ENCODE results near the gene STXBP6. TPM values are rescaled to one million over a fixed set of nuclear protein-coding genes. Genes with fewer than 3 reads are reported as not detected.

STXBP6 gene
- total RNA-seq, 1 donor from 2014 or later: 29.4 TPM

- H3K27me3 ChIP-seq (ENCODE audit: low read depth): no peaks in the 10 kb centered on the region
- no peaks in the 10 kb centered on the region for H3K36me3 ChIP-seq
- TF ChIP-seq CTCF (IDR thresholded peaks at IDR 0.05): no peak
- intact Hi-C loops (cut with DNase I): no loop called here
- peaks cover 21% of the 10 kb centered on the region for H3K4me1 ChIP-seq
- H3K4me3 ChIP-seq: no peak overlapping the region
- ATAC-seq (no peak), DNase-seq (no peak)
- H3K9me3 ChIP-seq: no peaks in the 10 kb centered on the region
- H3K27ac ChIP-seq: no peak overlapping the region
Observed at GRCh38 chr14:25006031-25006430, 43.9 kb downstream of the STXBP6 start.

DNA sequence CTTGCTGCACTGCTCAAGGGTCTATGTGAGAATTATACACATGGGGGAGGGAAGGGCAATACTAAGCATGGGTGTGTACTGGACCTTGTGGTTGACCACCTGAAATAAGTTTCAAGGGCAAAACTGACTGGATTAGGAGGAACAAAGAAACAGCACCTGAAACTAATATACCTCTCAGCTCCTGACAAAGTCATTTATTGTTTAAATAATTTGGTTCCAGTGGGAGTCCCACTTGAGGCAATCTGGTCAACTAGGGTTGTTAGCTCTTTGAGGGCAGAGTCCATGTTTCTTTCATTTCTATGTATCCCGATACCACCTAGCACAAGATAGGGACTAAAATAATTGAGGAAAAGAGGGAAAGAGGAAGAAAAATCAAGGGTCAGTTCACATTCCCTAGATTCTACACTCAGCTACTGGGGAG, 45.5 kb downstream of the STXBP6 start:
- H3K27me3 ChIP-seq (ENCODE audit: low read depth): no peaks in the 10 kb centered on the region
- H3K4me3 ChIP-seq: no peak overlapping the region
- ATAC-seq (no peak), DNase-seq (no peak)
- intact Hi-C loops (cut with DNase I): no loop called here
- no peaks in the 10 kb centered on the region for H3K9me3 ChIP-seq
- no peak for TF ChIP-seq CTCF (IDR thresholded peaks at IDR 0.05)
- peaks cover 20% of the 10 kb centered on the region for H3K4me1 ChIP-seq
- no peaks in the 10 kb centered on the region for H3K36me3 ChIP-seq
- no peak overlapping the region for H3K27ac ChIP-seq

- no peak for ATAC-seq
- H3K36me3 ChIP-seq: no peaks in the 10 kb centered on the region
- H3K27me3 ChIP-seq (ENCODE audit: low read depth): no peaks in the 10 kb centered on the region
- TF ChIP-seq CTCF (IDR thresholded peaks at IDR 0.05): no peak
- no peak overlapping the region for H3K27ac ChIP-seq
- DNase-seq: no peak
- H3K4me3 ChIP-seq: no peak overlapping the region
- no peaks in the 10 kb centered on the region for H3K9me3 ChIP-seq
- intact Hi-C loops (cut with DNase I): no loop called here
- H3K4me1 ChIP-seq: peaks cover 20% of the 10 kb centered on the region
Observed at GRCh38 chr14:25003537-25003936, 46.4 kb downstream of the STXBP6 start.

GRCh38 chr14:25001601-25002000, 48.3 kb downstream of the STXBP6 start:
- Histone ChIP-seq H3K27ac (no peak overlapping the region), H3K4me3 (no peak overlapping the region), H3K36me3 (no peaks in the 10 kb centered on the region), H3K4me1 (peaks cover 13% of the 10 kb centered on the region), H3K9me3 (no peaks in the 10 kb centered on the region), H3K27me3 (ENCODE audit: low read depth) (no peaks in the 10 kb centered on the region)
- intact Hi-C loops (cut with DNase I): no loop called here
- ATAC-seq (no peak), DNase-seq (no peak)
- TF ChIP-seq CTCF (IDR thresholded peaks at IDR 0.05): no peak

DNA sequence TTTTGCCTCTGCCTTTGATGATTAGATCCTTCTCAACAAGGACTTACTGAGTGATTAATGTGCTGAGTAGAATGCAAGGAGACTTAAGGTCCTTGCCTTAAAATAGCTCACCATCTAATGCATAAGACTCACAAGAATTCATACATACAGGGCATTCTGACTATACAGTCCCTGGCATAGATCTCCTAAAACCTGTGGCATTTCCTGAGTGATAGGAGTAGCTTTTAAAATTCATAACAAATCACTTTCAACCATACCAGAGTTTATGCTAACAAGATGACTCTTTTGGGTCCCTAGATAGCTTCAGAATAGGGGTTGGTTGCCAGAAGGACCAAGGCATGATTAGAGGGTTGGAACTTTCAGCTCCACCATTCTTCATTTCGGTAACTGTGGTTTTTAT, 48.8 kb downstream of the STXBP6 start:
- intact Hi-C loops (cut with DNase I): no loop called here
- TF ChIP-seq CTCF (IDR thresholded peaks at IDR 0.05): no peak
- H3K4me3 ChIP-seq: no peak overlapping the region
- H3K9me3 ChIP-seq: no peaks in the 10 kb centered on the region
- DNase-seq: no peak
- no peak overlapping the region for H3K27ac ChIP-seq
- H3K36me3 ChIP-seq: no peaks in the 10 kb centered on the region
- no peaks in the 10 kb centered on the region for H3K27me3 ChIP-seq (ENCODE audit: low read depth)
- H3K4me1 ChIP-seq: peaks cover 13% of the 10 kb centered on the region
- no peak for ATAC-seq

- TF ChIP-seq CTCF (IDR thresholded peaks at IDR 0.05): no peak
- Histone ChIP-seq H3K27ac (no peak overlapping the region), H3K4me3 (no peak overlapping the region), H3K4me1 (peaks cover 13% of the 10 kb centered on the region), H3K36me3 (no peaks in the 10 kb centered on the region), H3K9me3 (no peaks in the 10 kb centered on the region), H3K27me3 (ENCODE audit: low read depth) (no peaks in the 10 kb centered on the region)
- ATAC-seq (no peak), DNase-seq (no peak)
- intact Hi-C loops (cut with DNase I): no loop called here
Observed at GRCh38 chr14:24999157-24999556, 50.8 kb downstream of the STXBP6 start.

Data from lower lobe of right lung (tissue), 2 donors.